K562 (cell line): ENCODE results near the gene ODF2. TPM values are rescaled to one million over a fixed set of nuclear protein-coding genes. Genes with fewer than 3 reads are reported as not detected.
A peak's percentile ranks its signal among the peaks of the same experiment; 100 is the strongest.

ENCODE experiments used
- ATAC-seq: fragments of 200-7000 bp; cut with Tn5 transposase; 3 replicates; pipeline ENCODE4 v1.9.1; 2020; ENCODE audit warnings: moderate library complexity
- BruUV-seq: library from RNA; stranded (reverse); fragments of 400-500 nt; replicated peaks from 2 replicates; lab custom pipeline; 2021; lab: Mats Ljungman, UMichigan
- CTCF ChIA-PET: fragments of 300-600 bp; formaldehyde crosslinking; extraction: SDS; loops from one replicate; lab custom pipeline; 2021; ENCODE audit warnings: low intra/inter-chr PET ratio; lab: Yijun Ruan, JAX
- POLR2A ChIA-PET: fragments of 300-600, 350-650 bp; sonication (Branson Sonifier 250); formaldehyde crosslinking; extraction: SDS; loops from one replicate; lab custom pipeline; 2021; ENCODE audit warnings: antibody characterized with exemption, inconsistent platforms; lab: Yijun Ruan, JAX
- DNase-seq, 4 experiments: peaks; one replicate each; pipeline versions ENCODE4 v3.0.0 to v3.0.0-alpha.2; 2011 to 2018; ENCODE audit warnings: low spot score in 3 of 4, mixed read lengths in 3 of 4; ENCODE audit errors: extremely low read depth in 1 of 4
- FAIRE-seq: peaks from 2 replicates; lab custom pipeline; 2011; peaks lifted over from hg19 to GRCh38; lab: Jason Lieb, UNC
- H2AFZ ChIP-seq: 2 replicates; pipeline ENCODE4 v1.6.0; 2011; ENCODE audit warnings: low read depth, low read length, control low read depth, inconsistent platforms
- H3K27ac ChIP-seq: fragments of 200-600 bp; 3 replicates; pipeline ENCODE4 v1.8.0; 2011; ENCODE audit warnings: low read depth, mild to moderate bottlenecking, control low read depth, inconsistent platforms, low read length, moderate library complexity, mixed read lengths; ENCODE audit errors: extremely low read depth
- H3K27me3 ChIP-seq, 2 experiments: fragments of 300-600 bp in 1 of 2; 2 replicates in 1 of 2; 3 replicates in 1 of 2; pipeline versions ENCODE4 v1.6.0 to v1.8.0; 2011; ENCODE audit warnings: inconsistent platforms in 2 of 2, low read length in 2 of 2, mild to moderate bottlenecking in 1 of 2, mixed read lengths in 1 of 2, moderate library complexity in 1 of 2; ENCODE audit not compliant: control insufficient read depth in 2 of 2, insufficient read depth in 2 of 2
- H3K36me3 ChIP-seq: fragments of 300-600 bp; 3 replicates; pipeline ENCODE4 v1.8.0; 2011; ENCODE audit warnings: mild to moderate bottlenecking, low read length, inconsistent platforms; ENCODE audit not compliant: control insufficient read depth, insufficient read depth
- H3K4me1 ChIP-seq, 2 experiments: fragments of 200-600 bp in 1 of 2; replicated peaks in 1 of 2; 2 replicates in 1 of 2; 3 replicates in 1 of 2; pipeline versions ENCODE4 v1.5.1 to v1.8.0; 2011; ENCODE audit warnings: inconsistent platforms in 2 of 2, low read length in 2 of 2, mild to moderate bottlenecking in 1 of 2, mixed read lengths in 1 of 2, moderate library complexity in 1 of 2; ENCODE audit not compliant: control insufficient read depth in 2 of 2, insufficient read depth in 2 of 2
- H3K4me2 ChIP-seq: 2 replicates; pipeline ENCODE4 v1.6.1; 2011; ENCODE audit warnings: low read length, control low read depth, inconsistent platforms, mixed read lengths; ENCODE audit not compliant: insufficient read depth
- H3K4me3 ChIP-seq: fragments of 200-600 bp; sonication (generic), shearing (Covaris generic); 2 replicates; pipeline ENCODE4 v1.5.1; 2016; ENCODE audit warnings: control low read depth, inconsistent platforms
- H3K79me2 ChIP-seq: fragments of 200-600 bp; 3 replicates; pipeline ENCODE4 v1.8.0; 2011; ENCODE audit warnings: low read length, inconsistent platforms; ENCODE audit not compliant: control insufficient read depth, insufficient read depth
- H3K9ac ChIP-seq, 2 experiments: 2 replicates each; pipeline versions ENCODE4 v1.6.0 to v1.6.1; 2011; ENCODE audit warnings: low read depth in 2 of 2, low read length in 2 of 2, control low read depth in 1 of 2, inconsistent platforms in 1 of 2, mild to moderate bottlenecking in 1 of 2, mixed read lengths in 1 of 2; ENCODE audit not compliant: insufficient read depth in 1 of 2
- H3K9me1 ChIP-seq: one replicate; pipeline ENCODE4 v1.6.0; 2011; ENCODE audit warnings: inconsistent platforms, mild to moderate bottlenecking, low read length, moderate library complexity; ENCODE audit not compliant: control insufficient read depth, insufficient read depth
- H3K9me3 ChIP-seq: replicated peaks from 2 replicates; pipeline ENCODE4 v1.5.1; 2011; ENCODE audit warnings: low read depth, low read length, inconsistent platforms; ENCODE audit not compliant: control insufficient read depth, insufficient read depth
- H4K20me1 ChIP-seq: replicated peaks from 2 replicates; pipeline ENCODE4 v1.6.1; 2011; ENCODE audit warnings: low read length, inconsistent platforms, mixed read lengths; ENCODE audit not compliant: control insufficient read depth, insufficient read depth
- BACH1 ChIP-seq: fragments of 200-800 bp; sonication (Bioruptor generic); IDR thresholded peaks from 2 replicates; pipeline ENCODE4 v1.6.1; 2016; ENCODE audit warnings: missing genetic modification characterization, missing compliant biosample characterization
- CBX2 ChIP-seq: fragments of 200-600 bp; sonication (generic); IDR thresholded peaks from one replicate; pipeline ENCODE4 v1.6.1; 2012; ENCODE audit warnings: mild to moderate bottlenecking, low read length, inconsistent platforms; ENCODE audit not compliant: insufficient read depth, poor library complexity, severe bottlenecking
- DACH1 ChIP-seq: fragments of 450-650 bp; IDR thresholded peaks from 2 replicates; pipeline ENCODE4 v1.6.1; 2018; ENCODE audit not compliant: partially characterized antibody
- DIDO1 ChIP-seq: fragments of 450-650 bp; IDR thresholded peaks from 2 replicates; pipeline ENCODE4 v1.6.1; 2016; ENCODE audit warnings: low read depth, missing biosample characterization, missing genetic modification characterization
- ELF4 ChIP-seq: fragments of 450-650 bp; formaldehyde crosslinking; IDR thresholded peaks from 2 replicates; pipeline ENCODE4 v1.4.0; 2022; ENCODE audit warnings: missing genetic modification characterization
- POLR2G ChIP-seq: fragments of 200-400 bp; formaldehyde crosslinking; IDR thresholded peaks from 2 replicates; pipeline ENCODE4 v1.6.1; 2017; ENCODE audit warnings: low read depth, mild to moderate bottlenecking, antibody characterized with exemption, low read length, moderate library complexity
- SAFB2 ChIP-seq: fragments of 200-400 bp; formaldehyde crosslinking; IDR thresholded peaks from 2 replicates; pipeline ENCODE4 v1.6.1; 2018; ENCODE audit warnings: borderline replicate concordance, low read length, low read depth, moderate library complexity; ENCODE audit not compliant: severe bottlenecking
- SIN3B ChIP-seq: fragments of 450-650 bp; IDR thresholded peaks from 2 replicates; pipeline ENCODE4 v1.6.1; 2017; ENCODE audit warnings: low read depth, mild to moderate bottlenecking, moderate library complexity
- TBP ChIP-seq: optimal IDR thresholded peaks from 2 replicates; pipeline ENCODE3; 2011; ENCODE audit warnings: low read depth, low read length, improper control_type of control experiment
- TEAD1 ChIP-seq, 2 experiments: fragments of 450-650 bp in 1 of 2; sonication (generic) in 1 of 2; formaldehyde crosslinking; IDR thresholded peaks; 2 replicates each; pipeline versions ENCODE4 v1.4.0 to v1.8.0; 2020 to 2022; ENCODE audit warnings: mild to moderate bottlenecking in 2 of 2, missing genetic modification reagents in 1 of 2
- TGIF2 ChIP-seq: sonication (generic); formaldehyde crosslinking; IDR thresholded peaks from 2 replicates; pipeline ENCODE4 v1.8.1; 2022; ENCODE audit warnings: mild to moderate bottlenecking, missing genetic modification reagents, moderate library complexity
- ZNF76 ChIP-seq: fragments of 250-450 bp; sonication (Bioruptor Pico); IDR thresholded peaks from 2 replicates; pipeline ENCODE4 v1.4.0; 2020; ENCODE audit warnings: mild to moderate bottlenecking, moderate library complexity, borderline replicate concordance
- ZNF77 ChIP-seq: fragments of 250-450 bp; sonication (Bioruptor Pico); IDR thresholded peaks from 2 replicates; pipeline ENCODE4 v1.5.0; 2020
- WGBS: fragments of 100-300 bp; shearing (Covaris generic); methylation state at CpG from one replicate; pipeline ENCODE4 v1.1.6; 2016; ENCODE audit warnings: low coverage, mixed read lengths; ENCODE audit not compliant: insufficient coverage; ENCODE audit errors: missing lambda C conversion rate; 5-methylcytosine and 5-hydroxymethylcytosine counted together
- in situ Hi-C: fragments of 300-500 bp; cut with MboI; formaldehyde crosslinking; loops from 4 replicates; pipeline ENCODE4 v1.15.0; 2018; ENCODE audit warnings: inconsistent platforms, mixed read lengths
- intact Hi-C: fragments of 100-400 bp; cut with micrococcal nuclease; formaldehyde crosslinking; loops from 2 replicates; pipeline ENCODE4 v1.14.2; 2022
- polyA plus RNA-seq, 8 experiments: library from polyadenylated mRNA; depleted of rRNA in 4 of 8; stranded (reverse) in 5 of 8; unstranded in 3 of 8; fragments of >200 nt; fragmentation: Nextera tagmentation in 2 of 8; fragmentation: Illumina TruSeq in 1 of 8; extraction: Ambion mirVana in 2 of 8; extraction: Trizol in 1 of 8; gene quantifications; 2 replicates each; pipeline versions ENCODE4 v1.2.1 to v1.2.3, GENCODE V29; 2011 to 2014; ENCODE audit warnings: inconsistent platforms in 1 of 8, missing spikeins in 1 of 8
- total RNA-seq, 7 experiments: library from RNA; depleted of rRNA in 6 of 7; stranded (reverse); fragments of >200 nt in 6 of 7; fragmentation: Illumina TruSeq in 2 of 7; extraction: Trizol in 2 of 7; gene quantifications; 2 replicates each; pipeline versions ENCODE4 v1.2.1 to v1.2.3, GENCODE V29; 2011 to 2021; ENCODE audit warnings: low replicate concordance in 1 of 7
- TF ChIP-seq, protein P1 (sequence below): fragments of 250-450 bp; sonication (Bioruptor Pico); IDR thresholded peaks from 2 replicates; pipeline ENCODE4 v1.5.0; 2022; ENCODE audit warnings: mild to moderate bottlenecking
- TF ChIP-seq, protein P2 (sequence below): fragments of 250-450 bp; sonication (Bioruptor Pico); IDR thresholded peaks from 2 replicates; pipeline ENCODE4 v1.6.1; 2021; ENCODE audit warnings: mild to moderate bottlenecking
- TF ChIP-seq, protein P3 (sequence below): sonication (generic); formaldehyde crosslinking; IDR thresholded peaks from 2 replicates; pipeline ENCODE4 v1.8.0; 2022; ENCODE audit warnings: missing genetic modification reagents, mild to moderate bottlenecking, borderline replicate concordance

Gene ODF2
- total and polyA plus RNA-seq, 9 of the 15 experiments (the other 6 are each of a cell fraction or from before 2014, with no cell fraction given), result 16.5 to 83.2 (median 69.7) TPM

DNA sequence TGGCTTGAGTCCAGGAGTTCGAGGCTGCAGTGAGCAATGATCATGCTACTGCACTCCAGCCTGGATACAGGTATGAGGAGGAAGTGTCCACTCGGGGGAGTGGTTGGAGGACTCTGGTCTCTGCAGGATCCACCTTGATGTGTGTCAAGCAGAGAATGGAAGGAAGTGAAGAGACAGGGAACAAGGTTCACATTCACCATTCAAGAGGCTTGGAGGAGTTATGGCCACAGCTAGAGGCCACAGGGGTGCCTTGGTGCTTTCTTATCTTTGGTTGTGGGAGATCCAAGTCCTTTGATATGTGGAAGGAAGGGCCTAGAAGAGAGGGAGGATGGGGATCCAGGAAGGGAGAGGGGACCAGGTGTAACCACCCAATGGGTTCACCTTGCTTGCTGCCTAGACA lies 40.5 kb upstream of the ODF2 start:
- FAIRE-seq, result no peak
- Histone ChIP-seq H3K27ac (no peak overlapping the region), H3K79me2 (no peaks in the 10 kb centered on the region), H3K9ac (peak overlapping the region in 1 of 2 experiments; percentile 13; a peak in 1 of 4 replicates), H2AFZ (peak overlapping the region; percentile 43; the same call in 1 of the 2 replicates), H3K36me3 (no peaks in the 10 kb centered on the region), H3K4me1 (peaks cover 17 to 38% of the 10 kb centered on the region in 2 experiments; a peak in 4 of 5 replicates), H3K27me3 (no peaks in the 10 kb centered on the region; a peak in 1 of 5 replicates), H3K9me3 (no peaks in the 10 kb centered on the region), H3K4me3 (no peak overlapping the region), H4K20me1 (no peaks in the 10 kb centered on the region), H3K4me2 (no peak overlapping the region), H3K9me1 (no peaks in the 10 kb centered on the region)
- CTCF ChIA-PET, result no interaction called here
- intact Hi-C loops (loop anchor here (10.0 kb wide), 1 partner anchor 200 kb away; no protein-coding TSS in a partner anchor), in situ Hi-C loops (no loop called here)
- DNase-seq, result no peak
- POLR2A ChIA-PET, result interaction anchor here (0.6 kb wide), 1 partner anchor 104 kb away, joined by 4 read pairs; no protein-coding TSS in a partner anchor
- no peak for ATAC-seq
- WGBS, result 39% methylated on average over 2 of the region's 2 CpGs
- no TSS peak for BruUV-seq
- no peak for TF ChIP-seq ZNF76 (CRISPR knock-in tag)
- no peak for TF ChIP-seq TBP
- no peak for TF ChIP-seq ELF4
- no peak for TF ChIP-seq TGIF2 (CRISPR knock-in tag)
- no peak for TF ChIP-seq CBX2
- TF ChIP-seq, protein P1, sequence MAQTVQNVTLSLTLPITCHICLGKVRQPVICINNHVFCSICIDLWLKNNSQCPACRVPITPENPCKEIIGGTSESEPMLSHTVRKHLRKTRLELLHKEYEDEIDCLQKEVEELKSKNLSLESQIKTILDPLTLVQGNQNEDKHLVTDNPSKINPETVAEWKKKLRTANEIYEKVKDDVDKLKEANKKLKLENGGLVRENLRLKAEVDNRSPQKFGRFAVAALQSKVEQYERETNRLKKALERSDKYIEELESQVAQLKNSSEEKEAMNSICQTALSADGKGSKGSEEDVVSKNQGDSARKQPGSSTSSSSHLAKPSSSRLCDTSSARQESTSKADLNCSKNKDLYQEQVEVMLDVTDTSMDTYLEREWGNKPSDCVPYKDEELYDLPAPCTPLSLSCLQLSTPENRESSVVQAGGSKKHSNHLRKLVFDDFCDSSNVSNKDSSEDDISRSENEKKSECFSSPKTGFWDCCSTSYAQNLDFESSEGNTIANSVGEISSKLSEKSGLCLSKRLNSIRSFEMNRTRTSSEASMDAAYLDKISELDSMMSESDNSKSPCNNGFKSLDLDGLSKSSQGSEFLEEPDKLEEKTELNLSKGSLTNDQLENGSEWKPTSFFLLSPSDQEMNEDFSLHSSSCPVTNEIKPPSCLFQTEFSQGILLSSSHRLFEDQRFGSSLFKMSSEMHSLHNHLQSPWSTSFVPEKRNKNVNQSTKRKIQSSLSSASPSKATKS, result no peak
- TF ChIP-seq ZNF77 (CRISPR knock-in tag), result no peak
- TF ChIP-seq BACH1 (tag), result no peak
- no peak for TF ChIP-seq SAFB2
- TF ChIP-seq, protein P2, sequence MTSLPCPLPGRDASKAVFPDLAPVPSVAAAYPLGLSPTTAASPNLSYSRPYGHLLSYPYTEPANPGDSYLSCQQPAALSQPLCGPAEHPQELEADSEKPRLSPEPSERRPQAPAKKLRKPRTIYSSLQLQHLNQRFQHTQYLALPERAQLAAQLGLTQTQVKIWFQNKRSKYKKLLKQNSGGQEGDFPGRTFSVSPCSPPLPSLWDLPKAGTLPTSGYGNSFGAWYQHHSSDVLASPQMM (CRISPR knock-in tag), result no peak
- TF ChIP-seq SIN3B, result no peak
- TF ChIP-seq, protein P3, sequence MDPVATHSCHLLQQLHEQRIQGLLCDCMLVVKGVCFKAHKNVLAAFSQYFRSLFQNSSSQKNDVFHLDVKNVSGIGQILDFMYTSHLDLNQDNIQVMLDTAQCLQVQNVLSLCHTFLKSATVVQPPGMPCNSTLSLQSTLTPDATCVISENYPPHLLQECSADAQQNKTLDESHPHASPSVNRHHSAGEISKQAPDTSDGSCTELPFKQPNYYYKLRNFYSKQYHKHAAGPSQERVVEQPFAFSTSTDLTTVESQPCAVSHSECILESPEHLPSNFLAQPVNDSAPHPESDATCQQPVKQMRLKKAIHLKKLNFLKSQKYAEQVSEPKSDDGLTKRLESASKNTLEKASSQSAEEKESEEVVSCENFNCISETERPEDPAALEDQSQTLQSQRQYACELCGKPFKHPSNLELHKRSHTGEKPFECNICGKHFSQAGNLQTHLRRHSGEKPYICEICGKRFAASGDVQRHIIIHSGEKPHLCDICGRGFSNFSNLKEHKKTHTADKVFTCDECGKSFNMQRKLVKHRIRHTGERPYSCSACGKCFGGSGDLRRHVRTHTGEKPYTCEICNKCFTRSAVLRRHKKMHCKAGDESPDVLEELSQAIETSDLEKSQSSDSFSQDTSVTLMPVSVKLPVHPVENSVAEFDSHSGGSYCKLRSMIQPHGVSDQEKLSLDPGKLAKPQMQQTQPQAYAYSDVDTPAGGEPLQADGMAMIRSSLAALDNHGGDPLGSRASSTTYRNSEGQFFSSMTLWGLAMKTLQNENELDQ, result no peak
- TF ChIP-seq POLR2G, result no peak
- no peak for TF ChIP-seq TEAD1 (CRISPR knock-in tag; IDR thresholded peaks at IDR 0.05)
- TF ChIP-seq DIDO1 (tag), result no peak
- TF ChIP-seq DACH1, result no peak
